ENCODE data around the gene MGAT2. TPM values are rescaled to one million over a fixed set of nuclear protein-coding genes. Genes with fewer than 3 reads are reported as not detected.
A peak's percentile ranks its signal among the peaks of the same experiment; 100 is the strongest.

Gene MGAT2
- polyA plus RNA-seq, 3 donors: 8.9 to 38.0 (median 36.3) TPM

GRCh38 chr14:49641697-49642129, 21.1 kb downstream of the MGAT2 start:
- Histone ChIP-seq H4K20me1 (ENCODE audit: insufficient read depth, low read length) (peaks cover 32% of the 10 kb centered on the region), H3K79me2 (ENCODE audit: insufficient read depth, low read length) (peaks cover 50% of the 10 kb centered on the region), H3K9me3 (replicated peaks in 1 of 2; ENCODE audit: control insufficient read depth in 1 of 2, insufficient read depth in 1 of 2, low read length in 2 of 2) (no peaks in the 10 kb centered on the region), H3K36me3 (replicated peaks in 1 of 2; ENCODE audit: control insufficient read depth in 1 of 2, insufficient read depth in 2 of 2, low read length in 2 of 2) (peaks cover 2 to 20% of the 10 kb centered on the region in 2 donors), H3K9ac (ENCODE audit: insufficient read depth, low read length, poor library complexity, severe bottlenecking) (no peak overlapping the region), H3K4me2 (replicated peaks; ENCODE audit: extremely low read depth, low read length, poor library complexity, severe bottlenecking) (no peak overlapping the region), H2AFZ (ENCODE audit: insufficient read depth, low read depth, low read length, poor library complexity, severe bottlenecking) (no peak overlapping the region), H3K27ac (ENCODE audit: low read depth in 1 of 2, low read length in 2 of 2) (no peak overlapping the region), H3K4me3 (replicated peaks in 1 of 3; ENCODE audit: low read depth in 2 of 3, low read length in 3 of 3) (no peak overlapping the region), H3K4me1 (ENCODE audit: control insufficient read depth in 1 of 2, insufficient read depth in 2 of 2, low read length in 2 of 2) (no peaks in the 10 kb centered on the region), H3K27me3 (ENCODE audit: control insufficient read depth in 2 of 2, insufficient read depth in 2 of 2, low read length in 2 of 2) (no peaks in the 10 kb centered on the region)
- Mint-ChIP-seq H3K36me3 (peaks cover 15 to 16% of the 10 kb centered on the region in 2 donors), H3K27me3 (ENCODE audit: low read depth in 3 of 3) (no peaks in the 10 kb centered on the region), H3K4me3 (no peak overlapping the region), H3K9me3 (no peaks in the 10 kb centered on the region), H3K4me1 (peaks cover 17% of the 10 kb centered on the region), H3K27ac (peak overlapping the region in 4 of 7 donors; percentile 0 to 33 (median 14))
- intact Hi-C loops (cut with micrococcal nuclease): no loop called here
- TF ChIP-seq CTCF (IDR thresholded peaks at IDR 0.05): no peak
- DNase-seq: no peak
- 91% methylated on average over 6 of the region's 8 CpGs for WGBS (ENCODE audit: insufficient coverage)

GRCh38 chr14:49642163-49642562, 21.6 kb downstream of the MGAT2 start:
- Mint-ChIP-seq H3K27ac (peak overlapping the region in 4 of 7 donors; percentile 0 to 33 (median 14)), H3K9me3 (no peaks in the 10 kb centered on the region), H3K27me3 (ENCODE audit: low read depth in 3 of 3) (no peaks in the 10 kb centered on the region), H3K4me1 (peaks cover 15% of the 10 kb centered on the region), H3K4me3 (no peak overlapping the region), H3K36me3 (peaks cover 16 to 17% of the 10 kb centered on the region in 2 donors)
- no peak for TF ChIP-seq CTCF (IDR thresholded peaks at IDR 0.05)
- Histone ChIP-seq H3K9me3 (replicated peaks in 1 of 2; ENCODE audit: control insufficient read depth in 1 of 2, insufficient read depth in 1 of 2, low read length in 2 of 2) (no peaks in the 10 kb centered on the region), H3K9ac (ENCODE audit: insufficient read depth, low read length, poor library complexity, severe bottlenecking) (no peak overlapping the region), H2AFZ (ENCODE audit: insufficient read depth, low read depth, low read length, poor library complexity, severe bottlenecking) (no peak overlapping the region), H3K36me3 (replicated peaks in 1 of 2; ENCODE audit: control insufficient read depth in 1 of 2, insufficient read depth in 2 of 2, low read length in 2 of 2) (peaks cover 4 to 22% of the 10 kb centered on the region in 2 donors), H3K4me1 (ENCODE audit: control insufficient read depth in 1 of 2, insufficient read depth in 2 of 2, low read length in 2 of 2) (no peaks in the 10 kb centered on the region), H3K27ac (ENCODE audit: low read depth in 1 of 2, low read length in 2 of 2) (no peak overlapping the region), H3K79me2 (ENCODE audit: insufficient read depth, low read length) (peaks cover 46% of the 10 kb centered on the region), H3K27me3 (ENCODE audit: control insufficient read depth in 2 of 2, insufficient read depth in 2 of 2, low read length in 2 of 2) (no peaks in the 10 kb centered on the region), H3K4me3 (replicated peaks in 1 of 3; ENCODE audit: low read depth in 2 of 3, low read length in 3 of 3) (no peak overlapping the region), H3K4me2 (replicated peaks; ENCODE audit: extremely low read depth, low read length, poor library complexity, severe bottlenecking) (no peak overlapping the region), H4K20me1 (ENCODE audit: insufficient read depth, low read length) (peaks cover 28% of the 10 kb centered on the region)
- no peak for DNase-seq
- intact Hi-C loops (cut with micrococcal nuclease): no loop called here
